ENCODE data around the gene TLR6. TPM values are rescaled to one million over a fixed set of nuclear protein-coding genes. Genes with fewer than 3 reads are reported as not detected.

The TLR6 gene
- total RNA-seq, 2 donors from 2014 or later, result 0.13 to 0.53 TPM

DNA sequence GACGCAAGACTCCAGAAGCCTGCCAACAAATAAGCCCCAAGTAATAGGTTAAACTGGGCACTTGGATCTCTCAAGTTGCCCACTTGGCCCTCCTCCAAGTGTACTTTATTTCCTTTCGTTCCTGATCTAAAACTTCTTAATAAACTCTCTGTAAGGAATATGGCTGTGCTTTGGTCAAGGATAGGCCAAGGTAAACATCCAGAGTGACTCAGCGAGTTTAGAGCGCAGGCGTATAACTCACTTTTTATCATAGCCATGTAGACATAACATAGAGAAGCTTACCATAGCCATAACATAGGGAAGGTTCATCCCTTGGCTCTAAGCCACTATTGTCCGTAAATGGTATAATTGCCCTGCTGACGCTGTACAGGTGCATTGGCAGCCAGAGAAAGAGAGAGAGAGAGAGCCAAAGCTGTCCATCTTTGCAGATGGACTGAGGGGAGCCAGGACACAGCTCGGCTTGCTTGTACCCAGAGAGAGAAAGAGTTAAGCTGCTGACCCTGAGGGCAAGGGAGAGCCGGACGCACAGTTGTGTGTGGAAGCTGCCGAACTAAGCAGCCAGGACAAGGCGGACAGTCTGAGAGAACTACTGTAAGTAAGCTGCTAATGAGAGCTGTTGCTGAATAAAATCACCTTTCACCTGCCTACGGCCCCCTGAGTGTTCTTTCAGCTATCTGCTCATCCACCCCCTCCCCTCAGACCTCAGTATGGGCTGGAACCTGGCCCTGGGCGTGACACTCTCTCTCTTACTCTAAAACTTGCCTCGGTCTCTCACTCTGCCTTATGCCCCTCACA lies 53.9 kb downstream of the TLR6 start:
- Mint-ChIP-seq H3K27ac (no peak overlapping the region), H3K4me1 (no peaks in the 10 kb centered on the region), H3K27me3 (ENCODE audit: insufficient read depth) (no peaks in the 10 kb centered on the region), H3K9me3 (peaks cover 29% of the 10 kb centered on the region), H3K36me3 (ENCODE audit: low read depth) (no peaks in the 10 kb centered on the region), H3K4me3 (no peak overlapping the region)
- DNase-seq, result no peak
- Histone ChIP-seq H3K27ac (ENCODE audit: low read depth, low read length) (no peak overlapping the region), H3K36me3 (ENCODE audit: control insufficient read depth, insufficient read depth, low read length) (no peaks in the 10 kb centered on the region), H3K4me3 (ENCODE audit: low read length) (no peak overlapping the region), H3K9me3 (ENCODE audit: control insufficient read depth, low read length) (no peaks in the 10 kb centered on the region), H3K4me1 (ENCODE audit: control insufficient read depth, insufficient read depth, low read length) (no peaks in the 10 kb centered on the region), H3K9ac (ENCODE audit: extremely low read depth, low read length, poor library complexity, severe bottlenecking) (no peak overlapping the region), H3K27me3 (ENCODE audit: control insufficient read depth, insufficient read depth, low read length, poor library complexity, severe bottlenecking) (no peaks in the 10 kb centered on the region)
- WGBS, 2 experiments (ENCODE audit: insufficient coverage in 1 of 2, insufficient read length in 1 of 2), result 91 to 99% methylated on average over 13 to 15 of the region's 15 CpGs
- TF ChIP-seq, protein P1, sequence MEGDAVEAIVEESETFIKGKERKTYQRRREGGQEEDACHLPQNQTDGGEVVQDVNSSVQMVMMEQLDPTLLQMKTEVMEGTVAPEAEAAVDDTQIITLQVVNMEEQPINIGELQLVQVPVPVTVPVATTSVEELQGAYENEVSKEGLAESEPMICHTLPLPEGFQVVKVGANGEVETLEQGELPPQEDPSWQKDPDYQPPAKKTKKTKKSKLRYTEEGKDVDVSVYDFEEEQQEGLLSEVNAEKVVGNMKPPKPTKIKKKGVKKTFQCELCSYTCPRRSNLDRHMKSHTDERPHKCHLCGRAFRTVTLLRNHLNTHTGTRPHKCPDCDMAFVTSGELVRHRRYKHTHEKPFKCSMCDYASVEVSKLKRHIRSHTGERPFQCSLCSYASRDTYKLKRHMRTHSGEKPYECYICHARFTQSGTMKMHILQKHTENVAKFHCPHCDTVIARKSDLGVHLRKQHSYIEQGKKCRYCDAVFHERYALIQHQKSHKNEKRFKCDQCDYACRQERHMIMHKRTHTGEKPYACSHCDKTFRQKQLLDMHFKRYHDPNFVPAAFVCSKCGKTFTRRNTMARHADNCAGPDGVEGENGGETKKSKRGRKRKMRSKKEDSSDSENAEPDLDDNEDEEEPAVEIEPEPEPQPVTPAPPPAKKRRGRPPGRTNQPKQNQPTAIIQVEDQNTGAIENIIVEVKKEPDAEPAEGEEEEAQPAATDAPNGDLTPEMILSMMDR (conservative IDR thresholded peaks at IDR 0.05), result no peak

GRCh38 chr4:38800961-38801450 lies 55.6 kb downstream of the TLR6 start:
- H3K27me3 ChIP-seq (ENCODE audit: control insufficient read depth, insufficient read depth, low read length, poor library complexity, severe bottlenecking), result no peaks in the 10 kb centered on the region
- no peaks in the 10 kb centered on the region for H3K27me3 Mint-ChIP-seq (ENCODE audit: insufficient read depth)
- TF ChIP-seq, protein P1 (conservative IDR thresholded peaks at IDR 0.05), result no peak

DNA sequence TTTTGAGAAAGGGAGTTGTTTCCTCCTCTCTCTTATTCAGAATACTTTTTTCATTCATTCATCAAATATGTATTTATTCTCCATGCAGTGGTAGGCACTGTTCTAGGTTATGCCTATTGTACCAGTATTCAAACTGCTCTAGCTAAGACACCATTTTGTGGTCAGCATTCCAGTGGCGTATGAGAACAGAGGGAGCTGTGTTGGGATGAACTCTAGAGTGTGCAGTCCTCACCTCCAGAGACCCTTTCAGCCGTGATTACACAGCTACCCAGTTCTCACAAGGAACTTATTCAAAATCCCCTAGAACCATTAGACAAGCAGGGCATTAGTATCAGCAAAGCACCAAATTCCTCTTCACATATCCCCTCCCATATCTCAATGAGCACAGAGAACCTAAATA lies 56.3 kb downstream of the TLR6 start:
- H3K9ac ChIP-seq (ENCODE audit: extremely low read depth, low read length, poor library complexity, severe bottlenecking), result no peak overlapping the region
- no peaks in the 10 kb centered on the region for H3K4me1 Mint-ChIP-seq
- H3K27ac Mint-ChIP-seq, result no peak overlapping the region
- no peak overlapping the region for H3K27ac ChIP-seq (ENCODE audit: low read depth, low read length)
- DNase-seq, result no peak
- no peaks in the 10 kb centered on the region for H3K27me3 Mint-ChIP-seq (ENCODE audit: insufficient read depth)
- H3K9me3 ChIP-seq (ENCODE audit: control insufficient read depth, low read length), result no peaks in the 10 kb centered on the region
- H3K4me3 ChIP-seq (ENCODE audit: low read length), result no peak overlapping the region
- H3K36me3 Mint-ChIP-seq (ENCODE audit: low read depth), result no peaks in the 10 kb centered on the region
- no peaks in the 10 kb centered on the region for H3K4me1 ChIP-seq (ENCODE audit: control insufficient read depth, insufficient read depth, low read length)
- TF ChIP-seq, protein P1 (conservative IDR thresholded peaks at IDR 0.05), result no peak
- H3K27me3 ChIP-seq (ENCODE audit: control insufficient read depth, insufficient read depth, low read length, poor library complexity, severe bottlenecking), result no peaks in the 10 kb centered on the region
- WGBS, 2 experiments (ENCODE audit: insufficient coverage in 1 of 2, insufficient read length in 1 of 2), result 92% methylated on average over 2 of the region's 2 CpGs; no CpG with 5 or more reads in 1 of the 2 experiments
- peaks cover 19% of the 10 kb centered on the region for H3K9me3 Mint-ChIP-seq
- H3K4me3 Mint-ChIP-seq, result no peak overlapping the region
- no peaks in the 10 kb centered on the region for H3K36me3 ChIP-seq (ENCODE audit: control insufficient read depth, insufficient read depth, low read length)

More at GRCh38 chr4:38800961-38801450, 55.6 kb downstream of the TLR6 start:
- no peak for DNase-seq
- Histone ChIP-seq H3K36me3 (ENCODE audit: control insufficient read depth, insufficient read depth, low read length) (no peaks in the 10 kb centered on the region), H3K4me1 (ENCODE audit: control insufficient read depth, insufficient read depth, low read length) (no peaks in the 10 kb centered on the region), H3K27ac (ENCODE audit: low read depth, low read length) (no peak overlapping the region), H3K9ac (ENCODE audit: extremely low read depth, low read length, poor library complexity, severe bottlenecking) (no peak overlapping the region), H3K9me3 (ENCODE audit: control insufficient read depth, low read length) (no peaks in the 10 kb centered on the region), H3K4me3 (ENCODE audit: low read length) (no peak overlapping the region)
- Mint-ChIP-seq H3K4me1 (no peaks in the 10 kb centered on the region), H3K27ac (no peak overlapping the region), H3K4me3 (no peak overlapping the region), H3K36me3 (ENCODE audit: low read depth) (no peaks in the 10 kb centered on the region), H3K9me3 (peaks cover 24% of the 10 kb centered on the region)
- whole genome bisulfite sequencing, 2 experiments (ENCODE audit: insufficient coverage in 1 of 2, insufficient read length in 1 of 2), result 92% methylated on average over 3 of the region's 3 CpGs; no CpG with 5 or more reads in 1 of the 2 experiments
